ENCODE results near the gene LYPD6B. TPM values are rescaled to one million over a fixed set of nuclear protein-coding genes. Genes with fewer than 3 reads are reported as not detected.

Gene LYPD6B
- total RNA-seq, 1 experiment from 2014 or later, result not detected

- CTCF ChIA-PET, result interaction anchor here (0.6 kb wide), 1 partner anchor 165 kb away, joined by 5 read pairs; no protein-coding TSS in a partner anchor
These were observed 60.2 kb downstream of the LYPD6B start for GRCh38 chr2:149098701-149099100.

GRCh38 chr2:149099298-149099697, 60.8 kb downstream of the LYPD6B start:
- no peak overlapping the region for H3K4me3 ChIP-seq (ENCODE audit: low read depth, low read length, poor library complexity, severe bottlenecking)
- no TSS peak for BruUV-seq (replicated peaks)
- H3K9me3 ChIP-seq (ENCODE audit: low read depth, low read length, poor library complexity, severe bottlenecking), result no peaks in the 10 kb centered on the region
- no peaks in the 10 kb centered on the region for H3K36me3 ChIP-seq (ENCODE audit: insufficient read depth, low read length, poor library complexity, severe bottlenecking)
- ChIA-PET POLR2A (ENCODE audit: low non-redundant PET) (no interaction called here), CTCF (no interaction called here)
- peaks cover 6% of the 10 kb centered on the region for H3K4me1 ChIP-seq (ENCODE audit: insufficient read depth, low read length, poor library complexity, severe bottlenecking)
- intact Hi-C loops (cut with micrococcal nuclease; ENCODE audit: unreplicated experiment), result no loop called here
- no peak overlapping the region for H3K27ac ChIP-seq (ENCODE audit: low read depth, low read length, poor library complexity, severe bottlenecking)
- DNase-seq (ENCODE audit: low spot score), result no peak
- TF ChIP-seq EZH2 (IDR thresholded peaks at IDR 0.05; ENCODE audit: borderline replicate concordance, low read depth, low read length, poor library complexity, severe bottlenecking) (no peak), CTCF (conservative IDR thresholded peaks at IDR 0.05; ENCODE audit: low read depth, low read length) (no peak)
- no peaks in the 10 kb centered on the region for H3K27me3 ChIP-seq (replicated peaks; ENCODE audit: insufficient read depth, low read depth, low read length, poor library complexity)

More at GRCh38 chr2:149098701-149099100, 60.2 kb downstream of the LYPD6B start:
- DNase-seq (ENCODE audit: low spot score), result peak; percentile 41
- Histone ChIP-seq H3K9me3 (ENCODE audit: low read depth, low read length, poor library complexity, severe bottlenecking) (no peaks in the 10 kb centered on the region), H3K27me3 (replicated peaks; ENCODE audit: insufficient read depth, low read depth, low read length, poor library complexity) (no peaks in the 10 kb centered on the region), H3K4me1 (ENCODE audit: insufficient read depth, low read length, poor library complexity, severe bottlenecking) (peaks cover 12% of the 10 kb centered on the region), H3K4me3 (ENCODE audit: low read depth, low read length, poor library complexity, severe bottlenecking) (no peak overlapping the region), H3K27ac (ENCODE audit: low read depth, low read length, poor library complexity, severe bottlenecking) (no peak overlapping the region), H3K36me3 (ENCODE audit: insufficient read depth, low read length, poor library complexity, severe bottlenecking) (no peaks in the 10 kb centered on the region)
- TF ChIP-seq EZH2 (IDR thresholded peaks at IDR 0.05; ENCODE audit: borderline replicate concordance, low read depth, low read length, poor library complexity, severe bottlenecking), result no peak
- TF ChIP-seq CTCF (conservative IDR thresholded peaks at IDR 0.05; ENCODE audit: low read depth, low read length), result no peak
- intact Hi-C loops (cut with micrococcal nuclease; ENCODE audit: unreplicated experiment), result no loop called here
- POLR2A ChIA-PET (ENCODE audit: low non-redundant PET), result no interaction called here
- BruUV-seq (replicated peaks), result no TSS peak

- Histone ChIP-seq H3K9me3 (ENCODE audit: low read depth, low read length, poor library complexity, severe bottlenecking) (no peaks in the 10 kb centered on the region), H3K27me3 (replicated peaks; ENCODE audit: insufficient read depth, low read depth, low read length, poor library complexity) (no peaks in the 10 kb centered on the region), H3K27ac (ENCODE audit: low read depth, low read length, poor library complexity, severe bottlenecking) (no peak overlapping the region), H3K4me3 (ENCODE audit: low read depth, low read length, poor library complexity, severe bottlenecking) (no peak overlapping the region), H3K4me1 (ENCODE audit: insufficient read depth, low read length, poor library complexity, severe bottlenecking) (no peaks in the 10 kb centered on the region), H3K36me3 (ENCODE audit: insufficient read depth, low read length, poor library complexity, severe bottlenecking) (no peaks in the 10 kb centered on the region)
- BruUV-seq (replicated peaks), result no TSS peak
- intact Hi-C loops (cut with micrococcal nuclease; ENCODE audit: unreplicated experiment), result no loop called here
- DNase-seq (ENCODE audit: low spot score), result no peak
- POLR2A ChIA-PET (ENCODE audit: low non-redundant PET), result no interaction called here
- CTCF ChIA-PET, result no interaction called here
- TF ChIP-seq CTCF (conservative IDR thresholded peaks at IDR 0.05; ENCODE audit: low read depth, low read length), result no peak
- no peak for TF ChIP-seq EZH2 (IDR thresholded peaks at IDR 0.05; ENCODE audit: borderline replicate concordance, low read depth, low read length, poor library complexity, severe bottlenecking)
These were observed 62.5 kb downstream of the LYPD6B start for GRCh38 chr2:149100739-149101699.

Data from A673 (cell line).